Ascending aorta (tissue), 2 donors: ENCODE data around the gene ZNF132. TPM values are rescaled to one million over a fixed set of nuclear protein-coding genes. Genes with fewer than 3 reads are reported as not detected.
A peak's percentile ranks its signal among the peaks of the same experiment; 100 is the strongest.

Experiments used
- DNase-seq, 2 donors: peaks; one replicate each; pipeline ENCODE4 v3.0.0-alpha.2; 2019; ENCODE audit warnings: low spot score in 2 of 2
- H3K27ac ChIP-seq, 2 donors: fragments of 200-600 bp; sonication (generic); one replicate each; pipeline ENCODE4 v1.5.1; 2016 to 2017; ENCODE audit warnings: mild to moderate bottlenecking in 1 of 2
- H3K27me3 ChIP-seq: fragments of 200-600 bp; sonication (generic); one replicate; pipeline ENCODE4 v1.5.1; 2017
- H3K36me3 ChIP-seq, 2 donors: fragments of 200-600 bp; sonication (generic); one replicate each; pipeline ENCODE4 v1.5.1; 2016
- H3K4me1 ChIP-seq, 2 donors: fragments of 200-600 bp; sonication (generic); one replicate each; pipeline ENCODE4 v1.5.1; 2016 to 2017; ENCODE audit warnings: mild to moderate bottlenecking in 1 of 2
- H3K4me3 ChIP-seq, 2 donors: fragments of 200-600 bp; sonication (generic); one replicate each; pipeline ENCODE4 v1.5.1; 2016 to 2017; ENCODE audit warnings: mild to moderate bottlenecking in 1 of 2
- H3K9me3 ChIP-seq, 2 donors: fragments of 200-600 bp; sonication (generic); one replicate each; pipeline ENCODE4 v1.5.1; 2016
- CTCF ChIP-seq, 3 experiments: fragments of 200-600 bp in 2 of 3; fragments of 450-650 bp in 1 of 3; sonication (generic) in 2 of 3; IDR thresholded peaks; one replicate each; pipeline ENCODE4 v1.5.1; 2016 to 2019; ENCODE audit warnings: antibody characterized with exemption in 3 of 3, mild to moderate bottlenecking in 1 of 3, moderate library complexity in 1 of 3
- intact Hi-C: fragments of 100-400 bp; cut with DNase I; formaldehyde crosslinking; loops from one replicate; pipeline ENCODE4 v1.15.1; 2023
- total RNA-seq: library from RNA; depleted of rRNA; stranded (reverse); fragments of >200 nt; gene quantifications from one replicate; pipeline ENCODE4 v1.1.0, GENCODE V29; 2016

The ZNF132 gene
- total RNA-seq, 1 donor from 2014 or later, result 5.2 TPM

GRCh38 chr19:58401840-58402421 lies 38.0 kb downstream of the ZNF132 start:
- no peak for DNase-seq
- Histone ChIP-seq H3K36me3 (no peaks in the 10 kb centered on the region), H3K4me3 (peak overlapping the region; percentile 66 to 67), H3K4me1 (peaks cover 7 to 10% of the 10 kb centered on the region in 2 donors), H3K27me3 (no peaks in the 10 kb centered on the region), H3K9me3 (no peaks in the 10 kb centered on the region), H3K27ac (no peak overlapping the region)
- intact Hi-C loops, result loop anchor here (1.0 to 2.0 kb wide), 5 partner anchors 15 to 157 kb away; partner anchors contain the start of genes RPS5, ZNF132 and ZNF837
- TF ChIP-seq CTCF (IDR thresholded peaks at IDR 0.05), result no peak

- no peaks in the 10 kb centered on the region for H3K27me3 ChIP-seq
- H3K27ac ChIP-seq, result no peak overlapping the region
- H3K36me3 ChIP-seq, result no peaks in the 10 kb centered on the region
- peak overlapping the region; percentile 66 to 67 for H3K4me3 ChIP-seq
- peak; percentile 99 for DNase-seq
- TF ChIP-seq CTCF (IDR thresholded peaks at IDR 0.05), result peak in 1 of 3 experiments; percentile 30
- intact Hi-C loops, result loop anchor here (1.0 to 2.0 kb wide), 5 partner anchors 14 to 158 kb away; partner anchors contain the start of genes RPS5, ZNF132 and ZNF837
- no peaks in the 10 kb centered on the region for H3K9me3 ChIP-seq
- H3K4me1 ChIP-seq, result peaks cover 7 to 10% of the 10 kb centered on the region in 2 donors
These were observed 38.8 kb downstream of the ZNF132 start for GRCh38 chr19:58400916-58401839.

- peaks cover 7 to 10% of the 10 kb centered on the region in 2 donors for H3K4me1 ChIP-seq
- intact Hi-C loops, result loop anchor here (2.0 kb wide), 1 partner anchor 98 kb away; no protein-coding TSS in a partner anchor
- peak overlapping the region; percentile 66 to 67 for H3K4me3 ChIP-seq
- no peak for TF ChIP-seq CTCF (IDR thresholded peaks at IDR 0.05)
- no peak overlapping the region for H3K27ac ChIP-seq
- no peaks in the 10 kb centered on the region for H3K9me3 ChIP-seq
- H3K27me3 ChIP-seq, result no peaks in the 10 kb centered on the region
- no peaks in the 10 kb centered on the region for H3K36me3 ChIP-seq
- no peak for DNase-seq
These were observed 39.5 kb downstream of the ZNF132 start for GRCh38 chr19:58400316-58400915.

DNA sequence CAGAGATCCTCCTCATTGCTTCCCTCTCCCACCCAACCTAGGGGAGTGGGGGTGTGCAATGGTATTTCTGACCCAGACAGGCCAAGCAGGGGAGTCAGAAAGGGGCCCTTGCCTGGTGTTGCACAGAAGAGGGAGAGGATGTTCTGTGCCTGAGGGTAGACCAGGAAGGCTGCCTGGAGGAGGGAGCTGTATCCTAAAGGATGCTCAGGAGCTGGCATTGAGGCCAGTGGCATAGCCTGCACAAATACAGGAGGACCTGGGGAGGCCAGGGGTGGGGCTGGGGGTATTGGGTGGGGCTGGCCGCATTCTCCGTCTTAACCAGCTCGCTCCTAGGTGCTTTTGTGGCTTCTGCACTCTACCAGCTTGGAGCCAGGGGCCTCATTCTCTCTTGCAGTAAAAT lies 40.0 kb downstream of the ZNF132 start:
- intact Hi-C loops, result loop anchor here (2.0 kb wide), 1 partner anchor 99 kb away; no protein-coding TSS in a partner anchor
- Histone ChIP-seq H3K9me3 (no peaks in the 10 kb centered on the region), H3K27ac (no peak overlapping the region), H3K36me3 (peaks cover 0 to 3% of the 10 kb centered on the region in 2 donors), H3K27me3 (no peaks in the 10 kb centered on the region), H3K4me3 (peak overlapping the region in 1 of 2 donors; percentile 67), H3K4me1 (peaks cover 7 to 10% of the 10 kb centered on the region in 2 donors)
- TF ChIP-seq CTCF (IDR thresholded peaks at IDR 0.05), result no peak
- no peak for DNase-seq

- no peak for DNase-seq
- peaks cover 11 to 17% of the 10 kb centered on the region in 2 donors for H3K36me3 ChIP-seq
- no peak overlapping the region for H3K4me3 ChIP-seq
- peaks cover 7 to 10% of the 10 kb centered on the region in 2 donors for H3K4me1 ChIP-seq
- H3K27ac ChIP-seq, result no peak overlapping the region
- H3K9me3 ChIP-seq, result no peaks in the 10 kb centered on the region
- intact Hi-C loops, result no loop called here
- H3K27me3 ChIP-seq, result no peaks in the 10 kb centered on the region
- TF ChIP-seq CTCF (IDR thresholded peaks at IDR 0.05), result no peak
These were observed 41.4 kb downstream of the ZNF132 start for GRCh38 chr19:58398545-58398944.
